Measurements from ENCODE around the gene RBBP5.

The RBBP5 gene

DNA sequence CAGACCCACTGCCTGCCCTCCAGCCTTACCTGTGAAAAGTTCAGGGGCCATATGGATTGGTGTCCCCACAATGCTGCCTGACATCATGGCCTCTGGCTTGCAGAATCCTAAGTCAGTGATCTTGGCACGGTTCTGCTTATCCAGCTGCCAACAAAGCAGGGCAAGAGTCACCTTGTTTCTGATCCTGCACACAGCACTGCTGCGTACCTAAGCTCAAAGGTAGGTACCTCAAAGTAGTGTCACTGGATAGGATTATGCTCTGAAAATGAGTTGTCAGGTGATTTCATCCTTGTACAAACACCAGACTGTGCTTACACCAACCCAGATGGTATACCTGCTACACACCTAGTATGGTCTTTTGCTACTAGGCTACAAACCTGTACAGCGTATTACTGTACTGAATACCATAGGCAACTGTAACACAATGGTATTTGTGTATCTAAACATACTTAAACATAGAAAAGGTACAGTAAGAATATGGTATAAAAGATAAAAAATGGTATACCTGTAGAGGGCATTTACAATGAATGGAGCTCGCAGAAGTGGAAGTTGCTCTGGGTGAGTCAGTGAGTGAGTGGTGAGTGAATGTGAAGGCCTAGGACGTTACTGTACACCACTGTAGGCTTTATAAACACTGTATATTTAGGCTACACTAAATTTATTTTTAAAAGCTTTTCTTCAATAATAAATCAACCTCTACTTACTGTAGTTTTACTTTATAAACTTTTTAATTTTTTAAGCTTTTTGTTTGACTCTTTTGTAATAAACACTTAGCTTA lies 29.1 kb upstream of the RBBP5 start:
- Histone ChIP-seq H3K36me3 (ENCODE audit: insufficient read depth, low read length) (peaks cover 52% of the 10 kb centered on the region), H3K27me3 (ENCODE audit: control insufficient read depth in 1 of 2, insufficient read depth in 2 of 2, low read length in 2 of 2) (no peaks in the 10 kb centered on the region), H3K4me1 (ENCODE audit: insufficient read depth, low read length) (no peaks in the 10 kb centered on the region), H3K9me3 (ENCODE audit: low read length) (no peaks in the 10 kb centered on the region), H3K27ac (ENCODE audit: low read depth, low read length) (no peak overlapping the region), H3K4me3 (ENCODE audit: low read depth in 1 of 2, low read length in 2 of 2) (no peak overlapping the region), H3K9ac (ENCODE audit: low read length) (no peak overlapping the region)

DNA sequence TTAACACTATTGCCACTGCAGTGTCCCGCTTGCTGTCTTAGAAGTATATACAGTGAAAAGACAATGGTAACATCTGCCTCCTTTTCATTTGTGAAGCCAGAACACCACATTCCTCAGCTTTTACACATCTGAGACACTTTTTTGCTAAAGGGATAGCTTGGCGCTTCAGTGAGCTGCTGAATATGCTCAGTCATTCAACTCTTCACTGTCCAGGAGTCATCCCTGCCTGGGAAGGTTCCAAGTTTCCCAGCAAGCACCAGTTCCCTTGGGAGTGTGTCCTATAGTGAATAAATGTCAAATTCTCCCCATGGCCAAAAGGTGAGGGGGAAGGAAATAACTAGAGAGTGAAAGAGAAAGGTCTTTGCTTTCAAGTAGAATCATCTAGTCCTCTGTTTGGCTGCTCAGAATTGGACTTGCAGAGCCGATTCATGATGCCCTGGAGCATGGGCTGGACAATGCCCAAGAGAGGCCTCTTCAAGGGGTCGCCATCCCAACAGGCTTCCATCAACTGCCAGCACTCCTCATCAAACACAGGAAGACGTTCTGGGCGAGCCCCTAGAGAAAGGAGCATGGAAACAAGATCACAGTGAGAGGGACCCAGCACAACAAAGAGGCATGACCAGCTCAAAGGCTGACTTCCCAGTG lies 25.5 kb upstream of the RBBP5 start:
- Histone ChIP-seq H3K4me3 (ENCODE audit: low read depth in 1 of 2, low read length in 2 of 2) (no peak overlapping the region), H3K27ac (ENCODE audit: low read depth, low read length) (no peak overlapping the region), H3K9me3 (ENCODE audit: low read length) (no peaks in the 10 kb centered on the region), H3K9ac (ENCODE audit: low read length) (no peak overlapping the region), H3K4me1 (ENCODE audit: insufficient read depth, low read length) (no peaks in the 10 kb centered on the region), H3K27me3 (ENCODE audit: control insufficient read depth in 1 of 2, insufficient read depth in 2 of 2, low read length in 2 of 2) (no peaks in the 10 kb centered on the region), H3K36me3 (ENCODE audit: insufficient read depth, low read length) (peaks cover 30% of the 10 kb centered on the region)

DNA sequence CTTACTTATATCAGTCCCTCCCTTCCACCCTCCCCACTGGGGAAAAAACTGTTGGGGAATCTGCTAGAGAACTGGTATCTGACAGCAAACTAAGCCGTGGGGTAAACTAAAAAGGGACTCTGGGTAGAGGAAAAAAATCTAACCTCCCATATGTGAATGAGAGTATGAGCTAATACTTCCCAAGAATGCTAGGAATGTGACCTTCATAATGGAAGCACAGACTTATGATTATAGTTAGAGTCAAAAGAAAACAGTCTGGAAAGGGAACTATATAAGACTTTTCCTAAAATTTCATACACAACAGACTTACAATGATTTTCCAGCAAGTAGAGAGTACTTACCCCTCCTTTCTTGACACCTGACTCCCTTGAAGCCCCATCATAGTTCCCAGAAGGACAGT lies 23.0 kb upstream of the RBBP5 start:
- Histone ChIP-seq H3K9ac (ENCODE audit: low read length) (no peak overlapping the region), H3K4me1 (ENCODE audit: insufficient read depth, low read length) (peaks cover 6% of the 10 kb centered on the region), H3K36me3 (ENCODE audit: insufficient read depth, low read length) (peaks cover 18% of the 10 kb centered on the region), H3K27me3 (ENCODE audit: control insufficient read depth in 1 of 2, insufficient read depth in 2 of 2, low read length in 2 of 2) (no peaks in the 10 kb centered on the region), H3K9me3 (ENCODE audit: low read length) (no peaks in the 10 kb centered on the region), H3K27ac (ENCODE audit: low read depth, low read length) (no peak overlapping the region), H3K4me3 (ENCODE audit: low read depth in 1 of 2, low read length in 2 of 2) (no peak overlapping the region)

DNA sequence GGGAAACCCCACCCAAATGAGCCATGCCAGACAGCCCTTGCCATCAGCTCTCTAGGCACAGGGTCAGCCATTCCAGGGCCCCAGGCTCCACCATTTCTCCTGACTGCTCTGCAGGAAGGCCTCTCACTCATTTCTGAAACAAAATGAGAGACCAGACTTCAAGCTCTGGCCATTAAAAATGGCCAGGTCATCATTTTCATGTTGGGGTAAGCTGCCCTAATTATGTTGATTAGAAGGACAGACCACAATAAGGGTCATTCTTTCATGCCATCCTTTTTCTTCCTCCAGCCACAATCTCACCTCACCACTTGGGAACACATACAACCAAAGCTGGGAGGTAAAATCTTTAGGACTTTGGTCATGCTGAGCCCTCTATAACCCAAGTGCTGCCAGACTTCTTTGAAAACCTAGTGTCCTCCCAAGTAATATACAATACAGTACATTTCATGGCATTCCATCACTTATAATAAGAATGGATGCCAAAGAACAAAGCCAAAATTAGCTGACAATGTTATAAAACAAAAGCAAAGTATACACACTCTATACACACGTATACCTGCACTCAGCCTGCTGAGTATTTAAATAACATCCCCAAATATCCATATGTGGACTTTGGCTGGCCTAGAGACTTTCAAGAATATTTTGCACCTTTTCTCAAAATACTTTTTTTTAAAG lies 22.4 kb upstream of the RBBP5 start:
- Histone ChIP-seq H3K9me3 (ENCODE audit: low read length) (no peaks in the 10 kb centered on the region), H3K27ac (ENCODE audit: low read depth, low read length) (no peak overlapping the region), H3K27me3 (ENCODE audit: control insufficient read depth in 1 of 2, insufficient read depth in 2 of 2, low read length in 2 of 2) (no peaks in the 10 kb centered on the region), H3K4me3 (ENCODE audit: low read depth in 1 of 2, low read length in 2 of 2) (no peak overlapping the region), H3K36me3 (ENCODE audit: insufficient read depth, low read length) (peaks cover 13% of the 10 kb centered on the region), H3K4me1 (ENCODE audit: insufficient read depth, low read length) (peaks cover 6% of the 10 kb centered on the region), H3K9ac (ENCODE audit: low read length) (no peak overlapping the region)

DNA sequence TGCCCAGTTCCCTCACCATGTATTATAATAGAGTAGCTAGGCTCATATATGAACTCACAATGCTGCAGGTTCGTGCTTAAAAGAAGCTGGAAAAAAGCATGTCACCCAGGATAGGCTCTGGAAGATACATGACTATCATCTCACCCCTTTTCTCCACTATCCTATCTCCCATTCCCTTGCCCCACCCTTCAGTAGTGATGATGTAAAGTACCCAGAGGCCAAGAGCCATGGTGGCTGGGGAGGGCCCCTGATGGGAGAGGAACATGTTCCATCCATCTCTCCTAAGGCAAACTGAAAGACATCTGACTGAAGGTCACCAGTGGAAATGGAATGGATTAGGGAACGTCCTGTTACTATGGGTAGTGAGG lies 20.3 kb upstream of the RBBP5 start:
- H3K4me3 ChIP-seq (ENCODE audit: low read depth in 1 of 2, low read length in 2 of 2) = no peak overlapping the region
- H3K9me3 ChIP-seq (ENCODE audit: low read length) = no peaks in the 10 kb centered on the region
- H3K36me3 ChIP-seq (ENCODE audit: insufficient read depth, low read length) = no peaks in the 10 kb centered on the region
- peaks cover 6% of the 10 kb centered on the region for H3K4me1 ChIP-seq (ENCODE audit: insufficient read depth, low read length)
- no peak overlapping the region for H3K9ac ChIP-seq (ENCODE audit: low read length)
- no peak overlapping the region for H3K27ac ChIP-seq (ENCODE audit: low read depth, low read length)
- H3K27me3 ChIP-seq (ENCODE audit: control insufficient read depth in 1 of 2, insufficient read depth in 2 of 2, low read length in 2 of 2) = no peaks in the 10 kb centered on the region

DNA sequence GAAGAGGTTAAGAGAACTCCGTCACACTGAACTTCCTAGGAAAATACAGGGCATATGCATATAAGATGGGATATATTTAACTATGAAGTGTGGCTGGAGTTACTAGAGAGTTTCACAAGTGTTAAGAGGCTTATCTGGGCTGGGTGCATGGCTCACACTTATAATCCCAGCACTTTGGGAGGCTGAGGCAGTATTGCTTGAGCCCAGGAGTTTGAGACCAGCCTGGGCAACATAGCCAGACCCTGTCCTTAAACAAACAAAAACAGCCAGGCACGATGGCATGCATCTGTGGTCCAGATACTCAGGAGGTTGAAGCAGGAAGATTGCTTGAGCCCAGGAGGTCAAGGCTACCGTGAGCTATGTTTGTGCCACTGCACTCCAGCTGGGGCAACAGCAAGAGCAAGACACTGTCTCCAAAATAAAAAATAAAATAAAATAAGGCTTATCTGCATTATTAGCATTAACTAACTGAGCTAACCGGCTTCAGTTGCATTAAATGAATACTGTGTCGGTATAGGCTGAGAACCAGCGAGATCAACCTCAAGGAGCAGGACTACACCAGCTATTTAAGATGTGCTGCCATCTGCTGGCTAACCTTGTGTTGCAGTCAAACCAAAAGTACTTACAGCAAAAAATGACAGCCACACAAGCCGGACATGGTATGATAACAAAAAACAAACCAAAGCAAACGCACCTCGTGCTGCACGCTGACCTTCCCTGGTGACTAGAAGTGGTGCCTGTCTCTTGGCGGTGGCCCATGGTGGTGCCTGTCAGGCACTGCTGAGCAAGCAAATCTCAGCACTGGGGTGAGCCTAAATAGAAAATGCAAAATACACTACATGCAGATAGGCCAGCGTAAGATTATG lies 19.7 kb upstream of the RBBP5 start:
- Histone ChIP-seq H3K27ac (ENCODE audit: low read depth, low read length) (no peak overlapping the region), H3K4me3 (ENCODE audit: low read depth in 1 of 2, low read length in 2 of 2) (no peak overlapping the region), H3K9ac (ENCODE audit: low read length) (no peak overlapping the region), H3K9me3 (ENCODE audit: low read length) (no peaks in the 10 kb centered on the region), H3K4me1 (ENCODE audit: insufficient read depth, low read length) (peaks cover 6% of the 10 kb centered on the region), H3K36me3 (ENCODE audit: insufficient read depth, low read length) (no peaks in the 10 kb centered on the region), H3K27me3 (ENCODE audit: control insufficient read depth in 1 of 2, insufficient read depth in 2 of 2, low read length in 2 of 2) (no peaks in the 10 kb centered on the region)

DNA sequence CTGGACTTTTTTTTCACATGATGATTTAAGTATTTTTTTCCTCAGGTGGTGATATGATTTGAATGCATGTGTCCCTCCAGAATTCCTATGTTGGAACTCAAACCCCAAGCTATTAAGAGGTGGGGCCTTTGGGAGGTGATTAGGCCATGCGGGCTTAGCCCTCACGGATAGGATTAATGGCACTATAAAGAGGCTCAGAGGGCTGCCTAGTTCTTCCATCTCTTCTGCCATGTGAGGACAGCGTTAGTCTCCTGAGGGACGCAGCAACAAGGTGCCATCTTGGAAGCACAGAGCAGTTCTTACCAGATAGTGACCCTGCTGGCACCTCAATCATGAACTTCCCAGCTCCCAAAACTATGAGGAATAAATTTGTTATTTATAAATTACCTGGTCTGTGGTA lies 18.3 kb upstream of the RBBP5 start:
- Histone ChIP-seq H3K9ac (ENCODE audit: low read length) (no peak overlapping the region), H3K4me3 (ENCODE audit: low read depth in 1 of 2, low read length in 2 of 2) (no peak overlapping the region), H3K4me1 (ENCODE audit: insufficient read depth, low read length) (peaks cover 6% of the 10 kb centered on the region), H3K27me3 (ENCODE audit: control insufficient read depth in 1 of 2, insufficient read depth in 2 of 2, low read length in 2 of 2) (no peaks in the 10 kb centered on the region), H3K27ac (ENCODE audit: low read depth, low read length) (no peak overlapping the region), H3K36me3 (ENCODE audit: insufficient read depth, low read length) (no peaks in the 10 kb centered on the region), H3K9me3 (ENCODE audit: low read length) (no peaks in the 10 kb centered on the region)

DNA sequence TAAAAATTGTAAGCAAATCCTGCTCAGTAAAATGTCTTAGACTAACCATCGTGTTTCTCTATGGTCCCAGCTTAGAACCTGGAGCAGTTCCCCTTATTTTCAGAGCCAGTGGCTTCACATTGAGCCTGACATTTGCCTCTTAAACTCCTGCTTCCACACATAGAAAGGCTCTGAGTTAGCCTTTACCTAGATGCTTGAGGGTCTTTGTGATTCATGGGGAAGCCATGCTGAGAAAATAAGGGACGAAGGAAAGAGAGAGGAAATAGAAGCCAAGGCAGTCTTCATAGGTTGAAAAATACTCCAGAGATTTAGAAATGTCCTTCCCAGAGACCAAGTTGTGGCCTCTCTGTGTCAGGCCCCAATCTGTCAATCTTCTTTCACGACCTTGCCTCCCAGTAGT lies 16.1 kb upstream of the RBBP5 start:
- Histone ChIP-seq H3K27ac (ENCODE audit: low read depth, low read length) (no peak overlapping the region), H3K9ac (ENCODE audit: low read length) (no peak overlapping the region), H3K36me3 (ENCODE audit: insufficient read depth, low read length) (no peaks in the 10 kb centered on the region), H3K4me1 (ENCODE audit: insufficient read depth, low read length) (peaks cover 6% of the 10 kb centered on the region), H3K9me3 (ENCODE audit: low read length) (no peaks in the 10 kb centered on the region), H3K27me3 (ENCODE audit: control insufficient read depth in 1 of 2, insufficient read depth in 2 of 2, low read length in 2 of 2) (no peaks in the 10 kb centered on the region), H3K4me3 (ENCODE audit: low read depth in 1 of 2, low read length in 2 of 2) (no peak overlapping the region)

DNA sequence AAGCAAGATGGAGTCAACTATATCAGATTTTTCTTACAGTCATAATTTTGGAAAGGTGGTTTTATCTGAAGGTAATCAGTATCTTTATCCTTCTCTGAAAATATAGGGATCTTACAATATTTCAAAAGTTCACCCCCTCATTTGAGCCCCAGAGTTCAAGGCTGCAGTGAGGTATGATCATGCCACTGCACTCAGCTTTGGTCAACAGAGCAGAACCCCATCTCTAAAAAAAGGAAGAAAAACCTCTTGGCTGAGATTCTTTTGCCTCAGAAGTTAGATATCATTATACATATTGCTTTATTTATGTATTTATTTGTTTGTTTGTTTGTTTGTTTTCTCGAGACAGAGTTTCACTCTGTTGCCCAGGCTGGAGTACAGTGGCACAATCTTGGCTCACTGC lies 11.5 kb upstream of the RBBP5 start:
- Histone ChIP-seq H3K36me3 (ENCODE audit: insufficient read depth, low read length) (no peaks in the 10 kb centered on the region), H3K9ac (ENCODE audit: low read length) (no peak overlapping the region), H3K4me1 (ENCODE audit: insufficient read depth, low read length) (no peaks in the 10 kb centered on the region), H3K27ac (ENCODE audit: low read depth, low read length) (no peak overlapping the region), H3K27me3 (ENCODE audit: control insufficient read depth in 1 of 2, insufficient read depth in 2 of 2, low read length in 2 of 2) (no peaks in the 10 kb centered on the region), H3K9me3 (ENCODE audit: low read length) (no peaks in the 10 kb centered on the region), H3K4me3 (ENCODE audit: low read depth in 1 of 2, low read length in 2 of 2) (no peak overlapping the region)

DNA sequence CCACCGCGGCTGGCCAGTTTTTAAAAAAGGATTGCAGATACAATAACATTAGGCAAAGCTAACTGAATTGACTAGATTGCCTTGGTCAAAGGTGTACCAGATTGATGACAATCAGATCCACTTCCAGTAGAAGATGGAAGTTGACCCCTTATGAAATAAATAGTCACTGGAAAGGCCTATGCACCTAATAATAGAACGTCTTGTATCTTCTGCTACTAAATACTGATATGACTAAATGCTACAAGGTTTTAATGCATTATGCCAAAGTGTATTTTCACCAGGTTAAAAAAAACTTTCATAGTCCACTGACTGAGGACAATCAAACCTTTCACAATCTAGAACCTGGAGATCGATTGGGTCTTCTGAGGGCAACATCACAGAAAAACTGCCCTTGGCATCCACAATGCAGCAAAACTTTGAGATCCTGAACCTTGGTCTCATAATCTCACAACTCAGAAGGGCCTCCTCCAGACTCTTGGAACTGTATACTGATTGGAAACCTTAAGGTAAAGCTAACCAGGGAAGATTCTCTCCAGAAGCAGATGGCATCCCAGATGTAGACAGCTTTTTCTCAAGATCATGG lies 7.8 kb upstream of the RBBP5 start:
- Histone ChIP-seq H3K9me3 (ENCODE audit: low read length) (no peaks in the 10 kb centered on the region), H3K36me3 (ENCODE audit: insufficient read depth, low read length) (no peaks in the 10 kb centered on the region), H3K9ac (ENCODE audit: low read length) (no peak overlapping the region), H3K27me3 (ENCODE audit: control insufficient read depth in 1 of 2, insufficient read depth in 2 of 2, low read length in 2 of 2) (no peaks in the 10 kb centered on the region), H3K27ac (ENCODE audit: low read depth, low read length) (no peak overlapping the region), H3K4me3 (ENCODE audit: low read depth in 1 of 2, low read length in 2 of 2) (no peak overlapping the region), H3K4me1 (ENCODE audit: insufficient read depth, low read length) (no peaks in the 10 kb centered on the region)

DNA sequence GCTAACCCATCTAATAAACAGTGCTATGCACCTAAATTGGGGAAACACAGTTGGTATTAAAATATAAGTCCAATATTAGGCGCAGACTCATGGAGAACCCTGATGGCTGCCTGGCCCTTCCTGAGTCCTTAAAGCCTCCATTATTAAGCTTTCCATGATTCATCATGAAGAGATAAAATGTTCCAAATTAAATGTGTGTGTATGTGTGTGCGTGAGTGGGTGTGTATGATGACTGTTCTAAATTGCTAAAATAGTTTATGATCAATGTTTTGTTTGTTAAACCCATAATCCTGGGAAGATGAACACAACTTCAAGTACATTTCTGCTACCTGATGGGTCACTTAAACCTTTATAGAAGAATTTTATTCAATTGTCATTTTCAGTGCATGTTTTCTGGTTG lies 6.3 kb upstream of the RBBP5 start:
- Histone ChIP-seq H3K27me3 (ENCODE audit: control insufficient read depth in 1 of 2, insufficient read depth in 2 of 2, low read length in 2 of 2) (no peaks in the 10 kb centered on the region), H3K9me3 (ENCODE audit: low read length) (no peaks in the 10 kb centered on the region)

More for the DNA sequence above, 6.3 kb upstream of the RBBP5 start:
- H3K9ac ChIP-seq (ENCODE audit: low read length) = no peak overlapping the region
- H3K4me1 ChIP-seq (ENCODE audit: insufficient read depth, low read length) = peaks cover 1% of the 10 kb centered on the region
- H3K4me3 ChIP-seq (ENCODE audit: low read depth in 1 of 2, low read length in 2 of 2) = no peak overlapping the region
- H3K36me3 ChIP-seq (ENCODE audit: insufficient read depth, low read length) = no peaks in the 10 kb centered on the region
- no peak overlapping the region for H3K27ac ChIP-seq (ENCODE audit: low read depth, low read length)

Measured in muscle layer of colon (tissue), 2 donors.